ENCODE measurements around the gene CLCA1.
"Not testable (repeated sequence)": the region's sequence is repeated elsewhere in the genome, so short reads cannot be mapped to it uniquely, and the experiment has no call there.

The CLCA1 gene

GRCh38 chr1:86461482-86461881 is 7.2 kb upstream of the CLCA1 start:
- no peak for DNase-seq (ENCODE audit: low spot score)

- DNase-seq (ENCODE audit: low spot score): no peak
These were observed 3.9 kb upstream of the CLCA1 start for GRCh38 chr1:86464819-86465218.

- no peak for DNase-seq (ENCODE audit: low spot score)
These were observed 2.5 kb upstream of the CLCA1 start for GRCh38 chr1:86466109-86466844.

GRCh38 chr1:86466986-86467385 is 1.7 kb upstream of the CLCA1 start:
- DNase-seq (ENCODE audit: low spot score): peak; percentile 30

- DNase-seq (ENCODE audit: low spot score): no peak
These were observed 2.1 kb downstream of the CLCA1 start for GRCh38 chr1:86470859-86471258.

GRCh38 chr1:86471291-86471690 is 2.6 kb downstream of the CLCA1 start:
- peak; percentile 10 for DNase-seq (ENCODE audit: low spot score)

- no peak for DNase-seq (ENCODE audit: low spot score)
These were observed 3.4 kb downstream of the CLCA1 start for GRCh38 chr1:86472152-86472551.

- DNase-seq (ENCODE audit: low spot score): no peak
These were observed 4.0 kb downstream of the CLCA1 start for GRCh38 chr1:86472767-86473166.

- DNase-seq (ENCODE audit: low spot score): no peak
These were observed 8.5 kb downstream of the CLCA1 start for GRCh38 chr1:86477256-86477655.

GRCh38 chr1:86477682-86478081 is 9.0 kb downstream of the CLCA1 start:
- DNase-seq (ENCODE audit: low spot score): no peak

GRCh38 chr1:86478416-86479156 is 9.9 kb downstream of the CLCA1 start:
- DNase-seq (ENCODE audit: low spot score): no peak

- DNase-seq (ENCODE audit: low spot score): no peak
These were observed 13.2 kb downstream of the CLCA1 start for GRCh38 chr1:86481966-86482365.

- DNase-seq (ENCODE audit: low spot score): peak; percentile 94
These were observed 18.5 kb downstream of the CLCA1 start for GRCh38 chr1:86487131-86487810.

GRCh38 chr1:86487811-86488141 is 19.0 kb downstream of the CLCA1 start:
- DNase-seq (ENCODE audit: low spot score): no peak

GRCh38 chr1:86489242-86489878 is 20.6 kb downstream of the CLCA1 start:
- no peak for DNase-seq (ENCODE audit: low spot score)

- DNase-seq (ENCODE audit: low spot score): no peak
These were observed 22.6 kb downstream of the CLCA1 start for GRCh38 chr1:86491171-86491950.

- no peak for DNase-seq (ENCODE audit: low spot score)
These were observed 29.6 kb downstream of the CLCA1 start for GRCh38 chr1:86498281-86498680.

GRCh38 chr1:86499987-86500593 is 31.4 kb downstream of the CLCA1 start:
- no peak for DNase-seq (ENCODE audit: low spot score)

- peak; percentile 11 for DNase-seq (ENCODE audit: low spot score)
These were observed 32.0 kb downstream of the CLCA1 start for GRCh38 chr1:86500714-86501113.

GRCh38 chr1:86502125-86502646 is 33.5 kb downstream of the CLCA1 start:
- not testable (repeated sequence) for DNase-seq (ENCODE audit: low spot score)
